Left ventricle myocardium inferior (tissue), 1 donor: ENCODE data around the gene CDC42BPA. TPM values are rescaled to one million over a fixed set of nuclear protein-coding genes. Genes with fewer than 3 reads are reported as not detected.
"Not testable (repeated sequence)": the region's sequence is repeated elsewhere in the genome, so short reads cannot be mapped to it uniquely, and the experiment has no call there.

Experiments used
- DNase-seq: peaks from one replicate; pipeline ENCODE4 v3.0.0-alpha.2; 2020
- H3K27ac ChIP-seq: fragments of 200-600 bp; replicated peaks from 2 replicates; pipeline ENCODE4 v1.8.0; 2021
- H3K27me3 ChIP-seq: fragments of 200-600 bp; 2 replicates; pipeline ENCODE4 v1.8.0; 2021; ENCODE audit warnings: low read depth
- H3K36me3 ChIP-seq: fragments of 200-600 bp; 2 replicates; pipeline ENCODE4 v1.8.0; 2021
- H3K4me1 ChIP-seq: fragments of 200-600 bp; 2 replicates; pipeline ENCODE4 v1.8.0; 2021
- H3K4me3 ChIP-seq: fragments of 200-600 bp; 2 replicates; pipeline ENCODE4 v1.8.0; 2021; ENCODE audit warnings: mild to moderate bottlenecking, moderate library complexity
- H3K9me3 ChIP-seq: fragments of 200-600 bp; replicated peaks from 2 replicates; pipeline ENCODE4 v1.8.0; 2021
- CTCF ChIP-seq: fragments of 200-600 bp; IDR thresholded peaks from 2 replicates; pipeline ENCODE4 v1.8.0; 2021; ENCODE audit warnings: antibody characterized with exemption, mild to moderate bottlenecking, borderline replicate concordance
- intact Hi-C: fragments of 100-400 bp; cut with micrococcal nuclease; formaldehyde crosslinking; loops from one replicate; pipeline ENCODE4 v1.11.0; 2022
- total RNA-seq: library from RNA; stranded (reverse); fragmentation: NEBNext Ultra II Directional; extraction: Animal tissue kit (Norgen Biotek cat#: 25700); gene quantifications from one replicate; pipeline ENCODE4 v1.2.1, GENCODE V29; 2021
- donor health status: DM: no; HTN: yes; CAD: no; lungs with severe emphysema.

CDC42BPA gene
- total RNA-seq, 1 donor from 2014 or later = 35.1 TPM

GRCh38 chr1:226957714-226958113 is 360.6 kb downstream of the CDC42BPA start:
- H3K4me3 ChIP-seq = peak overlapping the region; percentile 22

GRCh38 chr1:226956942-226957713 is 361.2 kb downstream of the CDC42BPA start:
- TF ChIP-seq CTCF = no peak
- Histone ChIP-seq H3K4me1 (peaks cover 72% of the 10 kb centered on the region), H3K27ac (peak overlapping the region; percentile 74), H3K9me3 (no peaks in the 10 kb centered on the region), H3K36me3 (no peaks in the 10 kb centered on the region), H3K27me3 (no peaks in the 10 kb centered on the region), H3K4me3 (peak overlapping the region; percentile 22)
- DNase-seq = no peak
- intact Hi-C loops = no loop called here

More at GRCh38 chr1:226957714-226958113, 360.6 kb downstream of the CDC42BPA start:
- peak; percentile 23 for TF ChIP-seq CTCF
- Histone ChIP-seq H3K36me3 (peaks cover 5% of the 10 kb centered on the region), H3K27me3 (no peaks in the 10 kb centered on the region), H3K27ac (peak overlapping the region; percentile 74), H3K9me3 (no peaks in the 10 kb centered on the region), H3K4me1 (peaks cover 72% of the 10 kb centered on the region)
- intact Hi-C loops = no loop called here
- DNase-seq = no peak

- H3K27me3 ChIP-seq, H3K27ac ChIP-seq, H3K4me3 ChIP-seq, H3K36me3 ChIP-seq, H3K9me3 ChIP-seq, intact Hi-C loops, DNase-seq: not testable (repeated sequence)
- peaks cover 72% of the 10 kb centered on the region for H3K4me1 ChIP-seq
Observed at GRCh38 chr1:226955857-226956256, 362.4 kb downstream of the CDC42BPA start.

- no peaks in the 10 kb centered on the region for H3K36me3 ChIP-seq
- DNase-seq = no peak
- intact Hi-C loops = no loop called here
- H3K4me3 ChIP-seq = no peak overlapping the region
- peaks cover 76% of the 10 kb centered on the region for H3K4me1 ChIP-seq
- no peak for TF ChIP-seq CTCF
- H3K27ac ChIP-seq = no peak overlapping the region
- H3K9me3 ChIP-seq = no peaks in the 10 kb centered on the region
- no peaks in the 10 kb centered on the region for H3K27me3 ChIP-seq
Observed at GRCh38 chr1:226954777-226955176, 363.5 kb downstream of the CDC42BPA start.

- no peak for DNase-seq
- no peak for TF ChIP-seq CTCF
- H3K36me3 ChIP-seq = no peaks in the 10 kb centered on the region
- H3K27me3 ChIP-seq = no peaks in the 10 kb centered on the region
- no peaks in the 10 kb centered on the region for H3K9me3 ChIP-seq
- intact Hi-C loops = no loop called here
- peaks cover 72% of the 10 kb centered on the region for H3K4me1 ChIP-seq
- H3K4me3 ChIP-seq = no peak overlapping the region
- H3K27ac ChIP-seq = no peak overlapping the region
Observed at GRCh38 chr1:226954337-226954736, 364.0 kb downstream of the CDC42BPA start.

- intact Hi-C loops = no loop called here
- peaks cover under 1% of the 10 kb centered on the region for H3K9me3 ChIP-seq
- H3K4me3 ChIP-seq = no peak overlapping the region
- no peak for TF ChIP-seq CTCF
- H3K4me1 ChIP-seq = peaks cover 68% of the 10 kb centered on the region
- H3K27ac ChIP-seq = peak overlapping the region; percentile 2
- H3K36me3 ChIP-seq = peaks cover 5% of the 10 kb centered on the region
- DNase-seq = no peak
- no peaks in the 10 kb centered on the region for H3K27me3 ChIP-seq
Observed at GRCh38 chr1:226953175-226953800, 365.0 kb downstream of the CDC42BPA start.
